Measurements from ENCODE around the gene TYW1B.
"Not testable (repeated sequence)": the region's sequence is repeated elsewhere in the genome, so short reads cannot be mapped to it uniquely, and the experiment has no call there.

GRCh38 chr7:72584576-72584975, 243.4 kb downstream of the TYW1B start:
- TF ChIP-seq EZH2phosphoT487 (IDR thresholded peaks at IDR 0.05; ENCODE audit: borderline replicate concordance, low read length); CTCF (conservative IDR thresholded peaks at IDR 0.05; ENCODE audit: low read depth, low read length): not testable (repeated sequence)

All from PC-3 (cell line).